Neural progenitor cell (in vitro differentiated cells): ENCODE results near the gene CACTIN. TPM values are rescaled to one million over a fixed set of nuclear protein-coding genes. Genes with fewer than 3 reads are reported as not detected.
"Not testable (repeated sequence)": the region's sequence is repeated elsewhere in the genome, so short reads cannot be mapped to it uniquely, and the experiment has no call there.

ENCODE experiments used
- DNase-seq: peaks from one replicate; pipeline ENCODE4 v3.0.0-alpha.2; 2016; ENCODE audit warnings: low spot score
- H2AFZ ChIP-seq: fragments of 200-600 bp; sonication (generic); replicated peaks from 2 replicates; pipeline ENCODE4 v1.6.1; 2016; ENCODE audit warnings: antibody characterized with exemption
- H3F3A ChIP-seq: fragments of 200-600 bp; sonication (generic); 2 replicates; pipeline ENCODE4 v1.6.1; 2016; ENCODE audit warnings: antibody characterized with exemption, low read depth
- H3K27ac ChIP-seq: fragments of 200-600 bp; sonication (generic); 2 replicates; pipeline ENCODE4 v1.5.1; 2016; ENCODE audit warnings: mild to moderate bottlenecking
- H3K27me3 ChIP-seq: fragments of 200-600 bp; sonication (generic); 2 replicates; pipeline ENCODE4 v1.6.1; 2016; ENCODE audit warnings: mild to moderate bottlenecking, moderate library complexity
- H3K36me3 ChIP-seq: fragments of 200-600 bp; sonication (generic); 2 replicates; pipeline ENCODE4 v1.5.1; 2016
- H3K4me1 ChIP-seq: fragments of 200-600 bp; sonication (generic); 2 replicates; pipeline ENCODE4 v1.6.1; 2016; ENCODE audit warnings: mixed run types
- H3K4me2 ChIP-seq: fragments of 200-600 bp; sonication (generic); 2 replicates; pipeline ENCODE4 v1.6.1; 2016
- H3K4me3 ChIP-seq: fragments of 200-600 bp; sonication (generic); 2 replicates; pipeline ENCODE4 v1.5.1; 2016
- H3K79me2 ChIP-seq: fragments of 200-600 bp; sonication (generic); 2 replicates; pipeline ENCODE4 v1.6.1; 2016; ENCODE audit warnings: low read depth
- H3K9ac ChIP-seq: fragments of 200-600 bp; sonication (generic); 2 replicates; pipeline ENCODE4 v1.6.1; 2016
- H3K9me3 ChIP-seq: fragments of 200-600 bp; sonication (generic); 2 replicates; pipeline ENCODE4 v1.5.1; 2016; ENCODE audit warnings: low read depth
- H4K20me1 ChIP-seq: fragments of 200-600 bp; sonication (generic); 2 replicates; pipeline ENCODE4 v1.6.1; 2016; ENCODE audit warnings: low read depth
- H3K27ac Mint-ChIP-seq: 3 replicates; pipeline ENCODE4 v1.8.0; 2021; ENCODE audit warnings: mixed read lengths
- H3K27me3 Mint-ChIP-seq: 2 replicates; pipeline ENCODE4 v1.8.0; 2022; ENCODE audit warnings: low read depth, mild to moderate bottlenecking, inconsistent platforms, moderate library complexity, mixed read lengths; ENCODE audit not compliant: insufficient read depth
- H3K36me3 Mint-ChIP-seq: 3 replicates; pipeline ENCODE4 v1.8.0; 2021; ENCODE audit warnings: mixed read lengths
- H3K4me1 Mint-ChIP-seq: 3 replicates; pipeline ENCODE4 v1.8.0; 2021; ENCODE audit warnings: mixed read lengths
- H3K4me3 Mint-ChIP-seq: 3 replicates; pipeline ENCODE4 v1.8.0; 2021; ENCODE audit warnings: mild to moderate bottlenecking, moderate library complexity, mixed read lengths
- H3K9me3 Mint-ChIP-seq: 3 replicates; pipeline ENCODE4 v1.8.0; 2020; ENCODE audit warnings: mixed read lengths
- CTCF ChIP-seq: fragments of 200-600 bp; sonication (generic); IDR thresholded peaks from 2 replicates; pipeline ENCODE4 v1.5.1; 2017; ENCODE audit warnings: antibody characterized with exemption, mild to moderate bottlenecking
- EZH2 ChIP-seq: fragments of 200-600 bp; sonication (generic); IDR thresholded peaks from 2 replicates; pipeline ENCODE4 v1.6.1; 2017; ENCODE audit warnings: antibody characterized with exemption, mild to moderate bottlenecking, moderate library complexity
- EZH2phosphoT487 ChIP-seq: fragments of 200-600 bp; sonication (generic); IDR thresholded peaks from 2 replicates; pipeline ENCODE4 v1.6.1; 2017; ENCODE audit warnings: antibody characterized with exemption
- total RNA-seq: library from RNA; depleted of rRNA; stranded (reverse); fragments of >200 nt; gene quantifications from 2 replicates; pipeline ENCODE4 v1.2.3, GENCODE V29; 2015; ENCODE audit warnings: low replicate concordance

CACTIN gene
- total RNA-seq, 1 donor from 2014 or later, result 6.0 TPM

DNA sequence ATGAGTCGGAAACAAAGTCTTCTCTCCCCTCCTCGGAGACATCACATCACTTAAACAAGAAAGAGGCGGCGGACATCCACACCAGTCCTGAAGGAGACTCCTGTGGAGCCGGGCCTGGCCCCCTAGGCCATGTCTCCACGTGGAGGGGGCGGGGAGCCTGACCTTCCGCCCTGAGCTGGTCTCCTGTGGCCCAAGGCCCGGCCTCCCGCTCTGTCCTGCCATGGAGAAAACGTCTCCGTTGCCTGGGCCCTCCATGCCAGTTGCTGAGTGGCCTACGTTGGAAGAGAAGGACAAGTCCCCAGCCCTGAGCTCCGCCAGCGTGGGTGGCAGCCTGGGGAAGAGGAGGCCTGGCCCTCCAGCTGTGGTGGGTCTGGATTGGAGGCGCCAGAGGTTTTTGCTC is 5.5 kb upstream of the CACTIN start:
- no peaks in the 10 kb centered on the region for H3K9me3 ChIP-seq
- H3K36me3 Mint-ChIP-seq, result peaks cover 3% of the 10 kb centered on the region
- TF ChIP-seq EZH2phosphoT487 (no peak), CTCF (no peak), EZH2 (no peak)
- no peak overlapping the region for H3K4me3 Mint-ChIP-seq
- DNase-seq, result no peak
- no peaks in the 10 kb centered on the region for H3K4me1 ChIP-seq
- H2AFZ ChIP-seq, result no peak overlapping the region
- H3F3A ChIP-seq, result peaks cover 16% of the 10 kb centered on the region
- H4K20me1 ChIP-seq, result no peaks in the 10 kb centered on the region
- no peak overlapping the region for H3K9ac ChIP-seq
- H3K4me1 Mint-ChIP-seq, result no peaks in the 10 kb centered on the region
- no peaks in the 10 kb centered on the region for H3K9me3 Mint-ChIP-seq
- no peaks in the 10 kb centered on the region for H3K27me3 ChIP-seq
- H3K4me3 ChIP-seq, result no peak overlapping the region
- peaks cover 6% of the 10 kb centered on the region for H3K27me3 Mint-ChIP-seq
- H3K27ac ChIP-seq, result no peak overlapping the region
- H3K79me2 ChIP-seq, result no peaks in the 10 kb centered on the region
- no peak overlapping the region for H3K27ac Mint-ChIP-seq
- H3K4me2 ChIP-seq, result no peak overlapping the region
- H3K36me3 ChIP-seq, result no peaks in the 10 kb centered on the region

DNA sequence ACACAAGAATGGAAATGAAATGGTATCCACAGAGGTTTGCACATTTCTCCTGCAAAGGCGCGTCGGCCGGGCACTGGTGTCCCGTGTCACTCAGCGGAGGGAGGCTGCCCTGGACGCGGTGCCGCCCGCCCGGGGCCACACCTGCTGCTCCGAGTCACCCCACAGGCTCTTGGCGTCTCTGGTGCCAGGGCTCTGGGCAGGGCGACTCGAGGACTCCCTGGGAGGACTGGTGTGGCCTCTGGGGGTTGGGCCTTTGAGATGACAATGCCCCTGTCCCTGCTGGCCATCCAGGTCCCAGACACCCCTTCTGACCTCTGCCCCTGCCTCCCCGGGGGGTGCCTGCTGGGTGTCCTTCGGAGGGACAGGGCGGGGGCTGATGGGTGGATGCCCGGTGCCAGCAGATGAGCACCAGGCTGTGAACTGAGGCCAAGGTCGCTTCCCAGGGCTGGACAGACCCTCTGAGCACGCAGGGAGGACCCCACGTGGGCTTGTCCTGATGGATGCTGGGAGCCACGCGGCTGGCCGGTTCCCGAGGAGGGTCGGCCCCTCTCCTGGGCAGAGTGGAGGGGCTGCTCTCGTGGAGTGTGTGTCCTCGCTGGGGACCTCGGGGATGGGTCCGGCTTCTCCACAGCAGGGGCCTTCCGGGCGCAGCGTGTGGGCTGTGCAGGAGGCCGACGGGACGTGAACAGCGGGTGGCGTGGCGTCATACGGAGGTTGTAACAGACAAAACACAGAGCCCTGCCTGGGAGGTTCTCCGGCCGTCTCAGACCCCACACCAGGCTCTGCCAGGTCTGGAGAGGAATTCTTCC is 4.7 kb upstream of the CACTIN start:
- H3K4me1 Mint-ChIP-seq, result peaks cover 4% of the 10 kb centered on the region
- no peak overlapping the region for H3K27ac Mint-ChIP-seq
- H3K9ac ChIP-seq, result no peak overlapping the region
- H3K9me3 ChIP-seq, result no peaks in the 10 kb centered on the region
- no peak overlapping the region for H3K4me3 Mint-ChIP-seq
- H3K27me3 ChIP-seq, result no peaks in the 10 kb centered on the region
- no peak overlapping the region for H3K4me2 ChIP-seq
- H2AFZ ChIP-seq, result no peak overlapping the region
- H3K9me3 Mint-ChIP-seq, result no peaks in the 10 kb centered on the region
- peaks cover 6% of the 10 kb centered on the region for H3K27me3 Mint-ChIP-seq
- no peaks in the 10 kb centered on the region for H3K36me3 ChIP-seq
- peaks cover 16% of the 10 kb centered on the region for H3F3A ChIP-seq
- H4K20me1 ChIP-seq, result peaks cover 2% of the 10 kb centered on the region
- no peak for DNase-seq
- TF ChIP-seq EZH2phosphoT487 (no peak), EZH2 (no peak), CTCF (no peak)
- no peak overlapping the region for H3K4me3 ChIP-seq
- H3K27ac ChIP-seq, result no peak overlapping the region
- peaks cover 3% of the 10 kb centered on the region for H3K36me3 Mint-ChIP-seq
- no peaks in the 10 kb centered on the region for H3K4me1 ChIP-seq
- H3K79me2 ChIP-seq, result peaks cover 3% of the 10 kb centered on the region

DNA sequence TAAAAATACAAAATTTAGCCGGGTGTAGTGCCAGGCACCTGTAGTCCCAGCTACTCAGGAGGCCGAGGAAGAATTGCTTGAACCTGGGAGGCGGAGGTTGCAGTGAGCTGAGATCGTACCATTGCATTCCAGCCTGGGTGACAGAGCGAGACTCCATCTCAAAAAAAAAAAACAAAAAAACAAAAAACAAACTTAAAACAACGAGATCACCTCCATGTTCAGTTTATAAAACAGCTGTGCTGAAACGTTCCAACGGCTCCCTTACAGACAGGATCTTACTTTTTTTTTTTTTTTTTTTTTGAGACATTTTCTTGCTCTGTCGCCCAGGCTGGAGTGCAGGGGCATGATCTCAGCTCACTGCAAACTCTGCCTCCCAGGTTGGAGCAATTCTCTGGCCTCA is 2.2 kb upstream of the CACTIN start:
- Histone ChIP-seq H4K20me1 (peaks cover 23% of the 10 kb centered on the region), H3K79me2 (peaks cover 21% of the 10 kb centered on the region), H3F3A (peaks cover 16% of the 10 kb centered on the region)
- not testable (repeated sequence) for H3K36me3 ChIP-seq, H3K27me3 ChIP-seq, H3K4me3 ChIP-seq, H3K27ac ChIP-seq, H3K4me2 ChIP-seq, DNase-seq, H3K9ac ChIP-seq, H3K27me3 Mint-ChIP-seq, H3K9me3 Mint-ChIP-seq, H3K4me3 Mint-ChIP-seq, H3K4me1 ChIP-seq, H2AFZ ChIP-seq, H3K36me3 Mint-ChIP-seq, H3K9me3 ChIP-seq, H3K27ac Mint-ChIP-seq
- H3K4me1 Mint-ChIP-seq, result peaks cover 21% of the 10 kb centered on the region

- Mint-ChIP-seq H3K9me3 (no peaks in the 10 kb centered on the region), H3K27me3 (peaks cover 4% of the 10 kb centered on the region), H3K27ac (no peak overlapping the region), H3K4me1 (peaks cover 21% of the 10 kb centered on the region), H3K4me3 (peak overlapping the region; percentile 95), H3K36me3 (peaks cover 5% of the 10 kb centered on the region)
- H3K27me3 ChIP-seq, result no peaks in the 10 kb centered on the region
- H2AFZ ChIP-seq, result no peak overlapping the region
- no peaks in the 10 kb centered on the region for H3K9me3 ChIP-seq
- no peaks in the 10 kb centered on the region for H3K36me3 ChIP-seq
- DNase-seq, result peak; percentile 12
- H3K4me1 ChIP-seq, result peaks cover 8% of the 10 kb centered on the region
- no peak overlapping the region for H3K9ac ChIP-seq
- H3K4me3 ChIP-seq, result no peak overlapping the region
- peaks cover 23% of the 10 kb centered on the region for H4K20me1 ChIP-seq
- TF ChIP-seq CTCF (no peak), EZH2phosphoT487 (no peak)
- peaks cover 21% of the 10 kb centered on the region for H3K79me2 ChIP-seq
- no peak overlapping the region for H3K27ac ChIP-seq
- peak overlapping the region; percentile 33 for H3K4me2 ChIP-seq
- peaks cover 16% of the 10 kb centered on the region for H3F3A ChIP-seq
Observed at GRCh38 chr19:3627351-3627723, 747 bp upstream of the CACTIN start.
